NCI-H2081 (cell line): ENCODE data around the gene SPECC1L.

Experiments used
- DNase-seq, 2 experiments: peaks; one replicate each; lab custom pipeline; 2025; lab: John Stamatoyannopoulos, UW

SPECC1L gene

DNA sequence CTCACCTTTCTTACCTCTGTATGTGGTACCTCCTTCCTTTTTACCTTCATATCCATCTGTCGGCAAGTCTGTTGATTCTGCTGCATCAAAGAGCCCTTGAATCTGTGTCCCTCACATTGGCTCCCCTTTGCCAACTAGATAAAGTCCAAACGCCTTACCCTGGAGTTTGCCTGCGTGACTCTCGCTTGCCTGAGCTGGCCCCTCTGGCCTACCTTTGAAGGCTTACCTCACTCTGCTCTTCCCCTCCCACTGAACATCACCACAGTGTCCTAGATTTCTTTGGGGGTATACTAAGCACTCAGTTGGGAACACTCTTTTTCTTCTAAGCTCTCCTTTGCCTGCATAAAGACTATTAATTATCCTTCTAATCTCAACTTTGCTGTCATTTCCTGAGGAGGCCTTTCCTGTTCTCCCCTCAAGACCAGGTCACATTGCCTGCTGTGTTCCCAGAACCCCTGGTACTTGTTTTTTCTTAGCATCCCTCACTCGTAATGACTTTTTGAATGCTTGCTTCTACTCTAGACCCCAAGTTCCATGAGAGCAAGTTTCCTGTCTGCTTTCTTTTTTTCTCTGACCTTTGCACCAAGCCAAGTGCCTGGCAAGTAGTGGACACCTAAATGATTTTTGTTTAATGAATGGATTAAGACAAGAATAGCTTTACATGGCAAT, 89.0 kb downstream of the SPECC1L start:
- DNase-seq = no peak

GRCh38 chr22:24361976-24362646, 91.5 kb downstream of the SPECC1L start:
- DNase-seq = no peak

- no peak for DNase-seq
Observed at GRCh38 chr22:24363243-24363642, 92.6 kb downstream of the SPECC1L start.

DNA sequence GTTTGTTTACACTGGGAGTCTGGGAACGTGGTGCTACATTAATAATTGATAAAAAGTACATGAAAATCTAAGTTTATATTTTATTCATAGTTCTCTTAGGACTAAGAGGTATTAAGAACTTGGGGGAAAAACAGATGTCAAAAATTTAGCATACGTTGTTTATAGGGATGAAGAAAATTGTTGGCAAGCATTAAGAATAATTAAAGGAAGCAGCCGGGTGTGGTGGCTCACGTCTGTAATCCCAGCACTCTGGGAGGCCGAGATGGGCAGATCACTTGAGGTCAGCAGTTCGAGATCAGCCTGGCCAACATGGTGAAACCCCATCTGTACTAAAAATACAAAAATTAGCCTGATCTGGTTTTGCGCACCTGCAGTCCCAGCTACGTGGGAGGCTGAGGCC, 96.1 kb downstream of the SPECC1L start:
- DNase-seq = no peak

GRCh38 chr22:24367841-24368240, 97.2 kb downstream of the SPECC1L start:
- no peak for DNase-seq

GRCh38 chr22:24370401-24370800, 99.8 kb downstream of the SPECC1L start:
- DNase-seq = no peak

- no peak for DNase-seq
Observed at GRCh38 chr22:24376002-24376401, 105.4 kb downstream of the SPECC1L start.

GRCh38 chr22:24376586-24376985, 106.0 kb downstream of the SPECC1L start:
- DNase-seq = no peak

DNA sequence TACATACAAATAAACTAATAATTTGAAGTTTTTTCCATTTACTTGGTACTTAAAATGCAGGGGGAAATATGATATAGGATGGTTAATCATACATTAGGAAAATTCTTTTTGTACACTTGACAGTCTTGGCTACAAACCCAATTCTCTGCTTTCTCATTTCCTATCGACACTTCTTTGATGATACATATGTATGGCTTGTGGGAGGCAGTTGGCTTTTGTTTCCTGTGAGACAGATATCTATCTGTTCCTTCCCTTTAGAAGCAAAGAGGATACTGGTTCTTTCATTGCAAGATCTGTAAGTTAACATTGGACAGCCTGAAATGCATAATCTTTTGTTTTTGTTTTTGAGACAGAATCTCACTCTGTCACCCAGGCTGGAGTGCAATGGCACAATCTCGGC, 108.9 kb downstream of the SPECC1L start:
- no peak for DNase-seq

DNA sequence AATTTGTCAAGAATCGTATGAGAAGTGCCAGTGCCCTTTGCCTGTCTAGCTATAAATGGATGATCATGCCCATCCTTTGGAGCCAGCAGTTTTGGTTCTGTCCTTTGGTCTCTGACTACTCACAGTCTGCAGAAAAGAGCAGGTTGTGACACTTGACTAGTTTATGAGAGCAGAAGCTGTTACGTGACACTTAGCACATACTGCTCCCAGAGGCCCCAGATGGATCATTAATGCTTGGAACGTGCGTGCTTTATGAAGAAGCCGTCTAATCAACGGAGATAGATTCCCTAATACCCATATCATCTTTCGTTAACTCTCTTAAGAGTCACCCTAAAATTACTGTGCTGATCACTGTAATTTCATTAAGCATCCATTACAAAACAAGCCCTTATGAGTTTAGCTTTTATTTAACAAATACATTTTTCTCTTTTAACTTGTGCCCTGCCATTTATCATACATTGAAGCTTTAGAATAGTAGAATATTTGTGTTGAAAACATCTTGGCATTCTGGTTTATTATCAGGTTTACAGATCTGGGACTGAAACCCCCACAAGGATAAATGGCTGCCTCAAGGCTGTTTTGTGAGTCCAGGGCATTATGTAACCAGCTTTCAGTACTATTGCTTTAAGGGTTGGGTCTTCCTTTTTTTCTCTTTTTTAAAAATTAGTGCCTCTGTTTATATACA, 109.7 kb downstream of the SPECC1L start:
- peak in 1 of 2 experiments; percentile 12 for DNase-seq

- DNase-seq = no peak
Observed at GRCh38 chr22:24380905-24381230, 110.2 kb downstream of the SPECC1L start.

- no peak for DNase-seq
Observed at GRCh38 chr22:24383061-24383460, 112.4 kb downstream of the SPECC1L start.

DNA sequence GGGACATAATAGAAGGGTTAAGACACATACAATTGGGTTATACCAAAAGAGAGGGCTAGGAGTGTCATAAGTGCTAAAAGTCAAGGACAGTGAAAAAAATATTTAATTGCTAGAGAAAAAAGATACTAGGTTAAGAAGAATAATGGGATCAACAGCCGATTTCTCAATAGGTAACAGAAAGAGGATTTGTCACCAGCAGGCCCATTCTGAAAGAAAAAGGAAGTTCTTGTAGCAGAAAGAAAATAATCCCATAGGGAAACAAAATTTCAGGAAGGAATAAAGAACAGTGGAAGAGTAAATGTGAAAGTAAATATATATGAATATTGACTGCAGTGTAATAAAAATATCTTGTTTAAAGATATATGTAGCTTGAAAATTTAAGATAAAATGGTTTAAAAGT, 113.5 kb downstream of the SPECC1L start:
- DNase-seq = no peak

- no peak for DNase-seq
Observed at GRCh38 chr22:24386937-24387471, 116.4 kb downstream of the SPECC1L start.

DNA sequence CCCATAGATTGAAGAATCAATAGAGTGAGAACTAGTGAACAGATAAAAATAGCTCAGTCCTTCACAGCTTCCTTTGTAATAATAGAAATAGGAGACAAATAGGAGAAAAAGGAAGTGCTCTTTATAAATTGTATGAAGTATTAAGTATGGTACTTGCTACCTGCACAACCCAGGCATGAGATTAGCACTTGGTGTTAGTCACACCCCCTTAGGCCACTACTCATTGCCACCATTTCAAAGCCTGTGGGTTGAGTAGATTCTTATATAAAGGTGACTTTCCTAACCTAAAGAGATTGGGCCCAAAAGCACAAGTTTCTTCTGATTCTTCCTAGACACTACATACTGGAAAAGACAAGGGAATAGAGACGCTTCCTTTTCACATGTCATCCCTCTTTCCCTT, 119.0 kb downstream of the SPECC1L start:
- DNase-seq = no peak

GRCh38 chr22:24390156-24390555, 119.5 kb downstream of the SPECC1L start:
- DNase-seq = no peak

- no peak for DNase-seq
Observed at GRCh38 chr22:24390576-24390975, 119.9 kb downstream of the SPECC1L start.

- no peak for DNase-seq
Observed at GRCh38 chr22:24391836-24392217, 121.2 kb downstream of the SPECC1L start.

DNA sequence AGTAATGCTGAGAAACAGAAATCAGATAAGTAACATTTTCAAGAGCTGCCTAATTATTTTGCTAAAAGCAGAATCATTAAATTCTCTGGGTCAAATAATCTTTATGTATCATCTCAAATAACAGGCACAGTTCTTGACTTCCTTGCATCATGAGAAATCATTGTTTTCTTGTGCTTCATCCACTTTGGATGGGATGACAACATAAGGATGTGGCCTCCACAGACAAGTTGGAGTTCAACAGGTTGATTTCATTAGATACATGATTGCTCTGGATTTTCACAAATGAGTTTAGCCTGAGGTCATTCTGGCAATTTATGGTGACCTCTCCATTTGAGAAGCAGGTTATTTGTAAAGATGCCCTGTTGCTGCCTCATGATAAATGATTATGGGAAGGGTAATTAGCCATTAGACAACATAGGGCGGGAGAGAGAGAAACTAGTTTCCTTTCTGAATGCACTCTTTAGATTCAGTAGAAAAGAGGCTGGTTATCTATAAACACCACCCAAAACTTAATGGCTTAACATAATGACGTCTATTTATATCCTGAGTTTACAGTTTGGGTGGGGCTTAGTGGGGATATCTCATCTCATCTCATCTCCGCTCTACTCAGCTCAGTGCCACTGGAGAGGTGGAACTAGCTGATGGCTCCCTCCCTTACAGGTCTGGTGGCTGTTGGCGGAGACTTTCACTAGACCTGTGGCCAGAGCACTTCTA, 121.7 kb downstream of the SPECC1L start:
- DNase-seq = no peak

- no peak for DNase-seq
Observed at GRCh38 chr22:24393012-24393559, 122.5 kb downstream of the SPECC1L start.

- DNase-seq = no peak
Observed at GRCh38 chr22:24393848-24394247, 123.2 kb downstream of the SPECC1L start.

DNA sequence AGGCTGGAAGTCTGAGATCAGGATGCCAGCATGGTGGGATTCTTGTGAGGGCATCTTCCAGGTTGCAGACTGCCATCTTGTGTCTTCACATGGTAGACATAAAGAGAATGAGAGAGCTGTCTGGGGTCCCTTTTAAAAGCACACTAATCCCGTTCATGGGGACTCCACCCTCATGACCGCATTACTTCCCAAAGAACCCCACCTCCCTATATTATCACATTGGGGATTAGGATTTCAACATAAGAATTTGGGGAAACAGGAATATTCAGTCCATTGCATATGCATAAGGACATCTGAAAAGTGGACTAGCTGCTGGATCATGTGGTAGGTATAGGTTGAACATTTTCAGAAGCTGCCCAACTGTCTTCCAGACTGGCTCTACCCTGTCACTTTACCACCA, 123.6 kb downstream of the SPECC1L start:
- DNase-seq = no peak
